GM12891 (cell line): ENCODE results near the gene IFT27.

Source experiments
- PAX5 ChIP-seq: IDR thresholded peaks from 2 replicates; pipeline ENCODE4 v1.6.1; 2011; ENCODE audit warnings: low read length, moderate library complexity, mild to moderate bottlenecking; ENCODE audit not compliant: insufficient read depth, severe bottlenecking
- POLR2A ChIP-seq: IDR thresholded peaks from 2 replicates; pipeline ENCODE4 v1.6.1; 2011; ENCODE audit warnings: low read depth, low read length, control low read depth
- POLR2AphosphoS5 ChIP-seq: IDR thresholded peaks from 2 replicates; pipeline ENCODE4 v1.6.1; 2011; ENCODE audit warnings: low read depth, low read length, control low read depth
- POU2F2 ChIP-seq: IDR thresholded peaks from 2 replicates; pipeline ENCODE4 v1.6.1; 2011; ENCODE audit warnings: low read depth, mild to moderate bottlenecking, control low read depth, low read length, moderate library complexity
- SPI1 ChIP-seq: IDR thresholded peaks from 2 replicates; pipeline ENCODE4 v1.6.1; 2011; ENCODE audit warnings: low read depth, low read length, control low read depth
- TAF1 ChIP-seq: IDR thresholded peaks from 2 replicates; pipeline ENCODE4 v1.6.1; 2011; ENCODE audit warnings: low read depth, low read length, control low read depth

- no peak for TF ChIP-seq TAF1
- TF ChIP-seq POLR2A = no peak
- TF ChIP-seq POLR2AphosphoS5 = no peak
- TF ChIP-seq SPI1 = no peak
- TF ChIP-seq PAX5 = no peak
- TF ChIP-seq POU2F2 = no peak
These were observed 3.5 kb downstream of the IFT27 start for GRCh38 chr22:36772451-36772850.
